Mesendoderm (in vitro differentiated cells): Measurements from ENCODE around the gene TM7SF3.

Experiments used
- DNase-seq: peaks from one replicate; pipeline ENCODE4 v3.0.0; 2013
- H2AK5ac ChIP-seq: 2 replicates; pipeline ENCODE4 v1.6.1; 2013; ENCODE audit warnings: low read length, inconsistent platforms
- H2BK120ac ChIP-seq: 2 replicates; pipeline ENCODE4 v1.6.1; 2013; ENCODE audit warnings: low read depth, mild to moderate bottlenecking, low read length, moderate library complexity, mixed read lengths
- H2BK15ac ChIP-seq: replicated peaks from 2 replicates; pipeline ENCODE4 v1.6.1; 2013; ENCODE audit warnings: low read depth, mild to moderate bottlenecking, moderate library complexity
- H2BK5ac ChIP-seq: 2 replicates; pipeline ENCODE4 v1.6.1; 2013; ENCODE audit warnings: low read length, inconsistent platforms
- H3K18ac ChIP-seq: 2 replicates; pipeline ENCODE4 v1.6.1; 2013; ENCODE audit warnings: mild to moderate bottlenecking, low read length, mixed read lengths
- H3K23ac ChIP-seq: one replicate; pipeline ENCODE4 v1.6.1; 2013; ENCODE audit warnings: low read length
- H3K27ac ChIP-seq: 2 replicates; pipeline ENCODE4 v1.5.1; 2013; ENCODE audit warnings: low read depth, mild to moderate bottlenecking, inconsistent platforms, low read length, moderate library complexity
- H3K27me3 ChIP-seq: 2 replicates; pipeline ENCODE4 v1.6.1; 2013; ENCODE audit warnings: low read length, control low read depth, mild to moderate bottlenecking, inconsistent platforms; ENCODE audit not compliant: insufficient read depth, poor library complexity
- H3K36me3 ChIP-seq: 2 replicates; pipeline ENCODE4 v1.6.1; 2013; ENCODE audit warnings: low read length, inconsistent platforms; ENCODE audit not compliant: control insufficient read depth, insufficient read depth
- H3K4ac ChIP-seq: one replicate; pipeline ENCODE4 v1.6.1; 2013; ENCODE audit warnings: low read depth, mild to moderate bottlenecking, low read length, moderate library complexity
- H3K4me1 ChIP-seq: 2 replicates; pipeline ENCODE4 v1.6.1; 2013; ENCODE audit warnings: low read depth, low read length, inconsistent platforms; ENCODE audit not compliant: control insufficient read depth
- H3K4me2 ChIP-seq: 2 replicates; pipeline ENCODE4 v1.6.1; 2013; ENCODE audit warnings: low read length
- H3K4me3 ChIP-seq: 2 replicates; pipeline ENCODE4 v1.5.1; 2013; ENCODE audit warnings: mild to moderate bottlenecking, low read length
- H3K56ac ChIP-seq: one replicate; pipeline ENCODE4 v1.6.1; 2013; ENCODE audit warnings: low read length
- H3K79me1 ChIP-seq: 2 replicates; pipeline ENCODE4 v1.6.1; 2013; ENCODE audit warnings: low read length, inconsistent platforms
- H3K79me2 ChIP-seq: 2 replicates; pipeline ENCODE4 v1.6.1; 2013; ENCODE audit warnings: mild to moderate bottlenecking, low read length; ENCODE audit not compliant: control insufficient read depth, insufficient read depth
- H3K9ac ChIP-seq: 2 replicates; pipeline ENCODE4 v1.6.1; 2013; ENCODE audit warnings: low read length, inconsistent platforms
- H4K5ac ChIP-seq: one replicate; pipeline ENCODE4 v1.6.1; 2013; ENCODE audit warnings: low read length
- H4K8ac ChIP-seq: one replicate; pipeline ENCODE4 v1.6.1; 2013; ENCODE audit warnings: low read depth, mild to moderate bottlenecking, control low read depth, low read length, moderate library complexity
- WGBS: extraction: QIAGEN DNeasy Blood & Tissue Kit; methylation state at CpG from one replicate; pipeline ENCODE4 v1.1.7; 2013; ENCODE audit warnings: low lambda C conversion rate, missing lambda C conversion rate; ENCODE audit not compliant: insufficient coverage; ENCODE audit errors: extremely low coverage; 5-methylcytosine and 5-hydroxymethylcytosine counted together

TM7SF3 gene

GRCh38 chr12:26988703-26989102 lies 25.5 kb downstream of the TM7SF3 start:
- Histone ChIP-seq H3K9ac (no peak overlapping the region), H2BK5ac (no peak overlapping the region), H2AK5ac (no peak overlapping the region), H3K4me3 (no peak overlapping the region), H3K79me2 (no peaks in the 10 kb centered on the region), H3K36me3 (no peaks in the 10 kb centered on the region), H3K79me1 (no peaks in the 10 kb centered on the region), H2BK15ac (no peak overlapping the region), H3K4ac (no peak overlapping the region), H3K18ac (no peak overlapping the region), H3K56ac (no peak overlapping the region), H3K27ac (no peak overlapping the region), H3K27me3 (no peaks in the 10 kb centered on the region), H3K4me2 (no peak overlapping the region), H4K5ac (no peak overlapping the region), H3K4me1 (no peaks in the 10 kb centered on the region), H3K23ac (no peak overlapping the region), H4K8ac (no peak overlapping the region), H2BK120ac (no peak overlapping the region)
- DNase-seq, result no peak
- no CpG with 5 or more reads among the region's 4 CpGs for WGBS

GRCh38 chr12:26987634-26988424 lies 26.4 kb downstream of the TM7SF3 start:
- H3K4ac ChIP-seq, result no peak overlapping the region
- no CpG with 5 or more reads among the region's 10 CpGs for WGBS
- no peaks in the 10 kb centered on the region for H3K79me1 ChIP-seq
- H3K4me3 ChIP-seq, result no peak overlapping the region
- H3K36me3 ChIP-seq, result no peaks in the 10 kb centered on the region
- H2BK5ac ChIP-seq, result no peak overlapping the region
- no peak overlapping the region for H3K23ac ChIP-seq
- H3K18ac ChIP-seq, result no peak overlapping the region
- no peak overlapping the region for H2BK120ac ChIP-seq
- no peak overlapping the region for H4K5ac ChIP-seq
- no peaks in the 10 kb centered on the region for H3K27me3 ChIP-seq
- H3K9ac ChIP-seq, result no peak overlapping the region
- no peak overlapping the region for H3K27ac ChIP-seq
- no peak overlapping the region for H3K4me2 ChIP-seq
- no peaks in the 10 kb centered on the region for H3K79me2 ChIP-seq
- DNase-seq, result no peak
- no peak overlapping the region for H2BK15ac ChIP-seq
- H4K8ac ChIP-seq, result no peak overlapping the region
- no peak overlapping the region for H3K56ac ChIP-seq
- no peak overlapping the region for H2AK5ac ChIP-seq
- no peaks in the 10 kb centered on the region for H3K4me1 ChIP-seq

- no peak overlapping the region for H3K4ac ChIP-seq
- H3K9ac ChIP-seq, result no peak overlapping the region
- H4K5ac ChIP-seq, result no peak overlapping the region
- no peaks in the 10 kb centered on the region for H3K27me3 ChIP-seq
- no peak overlapping the region for H3K56ac ChIP-seq
- H3K27ac ChIP-seq, result no peak overlapping the region
- no peak overlapping the region for H3K4me2 ChIP-seq
- no peaks in the 10 kb centered on the region for H3K36me3 ChIP-seq
- WGBS, result no CpG with 5 or more reads among the region's 2 CpGs
- no peaks in the 10 kb centered on the region for H3K4me1 ChIP-seq
- H2BK5ac ChIP-seq, result no peak overlapping the region
- no peak overlapping the region for H4K8ac ChIP-seq
- H2BK15ac ChIP-seq, result no peak overlapping the region
- no peaks in the 10 kb centered on the region for H3K79me1 ChIP-seq
- H3K4me3 ChIP-seq, result no peak overlapping the region
- H2AK5ac ChIP-seq, result no peak overlapping the region
- H2BK120ac ChIP-seq, result no peak overlapping the region
- no peak overlapping the region for H3K23ac ChIP-seq
- no peak for DNase-seq
- H3K18ac ChIP-seq, result no peak overlapping the region
- no peaks in the 10 kb centered on the region for H3K79me2 ChIP-seq
Observed at GRCh38 chr12:26982866-26983265, 31.3 kb downstream of the TM7SF3 start.

- Histone ChIP-seq H3K79me1 (no peaks in the 10 kb centered on the region), H3K4me2 (no peak overlapping the region), H2BK5ac (no peak overlapping the region), H2BK15ac (no peak overlapping the region), H3K27me3 (no peaks in the 10 kb centered on the region), H3K18ac (no peak overlapping the region), H3K23ac (no peak overlapping the region), H3K9ac (no peak overlapping the region), H3K27ac (no peak overlapping the region), H3K4me1 (no peaks in the 10 kb centered on the region), H4K5ac (no peak overlapping the region), H4K8ac (no peak overlapping the region), H3K4ac (no peak overlapping the region), H3K79me2 (no peaks in the 10 kb centered on the region), H3K56ac (no peak overlapping the region), H2BK120ac (no peak overlapping the region), H3K36me3 (no peaks in the 10 kb centered on the region), H2AK5ac (no peak overlapping the region), H3K4me3 (no peak overlapping the region)
- no CpG with 5 or more reads among the region's 11 CpGs for WGBS
- DNase-seq, result no peak
Observed at GRCh38 chr12:26979733-26980132, 34.5 kb downstream of the TM7SF3 start.

- H3K56ac ChIP-seq, result no peak overlapping the region
- no peaks in the 10 kb centered on the region for H3K27me3 ChIP-seq
- no peak overlapping the region for H3K23ac ChIP-seq
- H4K8ac ChIP-seq, result no peak overlapping the region
- no peak overlapping the region for H3K4me2 ChIP-seq
- H3K9ac ChIP-seq, result no peak overlapping the region
- no peak overlapping the region for H3K27ac ChIP-seq
- WGBS, result no CpG with 5 or more reads among the region's 1 CpG
- no peaks in the 10 kb centered on the region for H3K79me2 ChIP-seq
- H3K18ac ChIP-seq, result no peak overlapping the region
- H2BK15ac ChIP-seq, result no peak overlapping the region
- DNase-seq, result no peak
- H3K4me3 ChIP-seq, result no peak overlapping the region
- no peaks in the 10 kb centered on the region for H3K4me1 ChIP-seq
- no peak overlapping the region for H2AK5ac ChIP-seq
- no peak overlapping the region for H3K4ac ChIP-seq
- H4K5ac ChIP-seq, result no peak overlapping the region
- no peak overlapping the region for H2BK120ac ChIP-seq
- no peaks in the 10 kb centered on the region for H3K36me3 ChIP-seq
- no peak overlapping the region for H2BK5ac ChIP-seq
- no peaks in the 10 kb centered on the region for H3K79me1 ChIP-seq
Observed at GRCh38 chr12:26978801-26979200, 35.4 kb downstream of the TM7SF3 start.

GRCh38 chr12:26976687-26977086 lies 37.5 kb downstream of the TM7SF3 start:
- Histone ChIP-seq H3K36me3 (no peaks in the 10 kb centered on the region), H3K27ac (no peak overlapping the region), H3K56ac (no peak overlapping the region), H2BK120ac (no peak overlapping the region), H4K5ac (no peak overlapping the region), H3K9ac (no peak overlapping the region), H3K79me1 (no peaks in the 10 kb centered on the region), H3K27me3 (no peaks in the 10 kb centered on the region), H3K4me3 (no peak overlapping the region), H3K79me2 (no peaks in the 10 kb centered on the region), H4K8ac (no peak overlapping the region), H3K4me2 (no peak overlapping the region), H2BK15ac (no peak overlapping the region), H3K4ac (no peak overlapping the region), H3K4me1 (no peaks in the 10 kb centered on the region), H2BK5ac (no peak overlapping the region), H2AK5ac (no peak overlapping the region), H3K23ac (no peak overlapping the region), H3K18ac (no peak overlapping the region)
- DNase-seq, result no peak
- no CpG with 5 or more reads among the region's 2 CpGs for WGBS
